HG02840 (cell line): ENCODE data around the gene TBC1D22A.

Experiments used
- ATAC-seq: cut with Tn5 transposase; IDR thresholded peaks from one replicate; pipeline ENCODE4 v1.9.1; 2021; ENCODE audit warnings: mild to moderate bottlenecking, moderate library complexity, moderate number of reproducible peaks; ENCODE audit not compliant: unreplicated experiment, low FRiP score

TBC1D22A gene

DNA sequence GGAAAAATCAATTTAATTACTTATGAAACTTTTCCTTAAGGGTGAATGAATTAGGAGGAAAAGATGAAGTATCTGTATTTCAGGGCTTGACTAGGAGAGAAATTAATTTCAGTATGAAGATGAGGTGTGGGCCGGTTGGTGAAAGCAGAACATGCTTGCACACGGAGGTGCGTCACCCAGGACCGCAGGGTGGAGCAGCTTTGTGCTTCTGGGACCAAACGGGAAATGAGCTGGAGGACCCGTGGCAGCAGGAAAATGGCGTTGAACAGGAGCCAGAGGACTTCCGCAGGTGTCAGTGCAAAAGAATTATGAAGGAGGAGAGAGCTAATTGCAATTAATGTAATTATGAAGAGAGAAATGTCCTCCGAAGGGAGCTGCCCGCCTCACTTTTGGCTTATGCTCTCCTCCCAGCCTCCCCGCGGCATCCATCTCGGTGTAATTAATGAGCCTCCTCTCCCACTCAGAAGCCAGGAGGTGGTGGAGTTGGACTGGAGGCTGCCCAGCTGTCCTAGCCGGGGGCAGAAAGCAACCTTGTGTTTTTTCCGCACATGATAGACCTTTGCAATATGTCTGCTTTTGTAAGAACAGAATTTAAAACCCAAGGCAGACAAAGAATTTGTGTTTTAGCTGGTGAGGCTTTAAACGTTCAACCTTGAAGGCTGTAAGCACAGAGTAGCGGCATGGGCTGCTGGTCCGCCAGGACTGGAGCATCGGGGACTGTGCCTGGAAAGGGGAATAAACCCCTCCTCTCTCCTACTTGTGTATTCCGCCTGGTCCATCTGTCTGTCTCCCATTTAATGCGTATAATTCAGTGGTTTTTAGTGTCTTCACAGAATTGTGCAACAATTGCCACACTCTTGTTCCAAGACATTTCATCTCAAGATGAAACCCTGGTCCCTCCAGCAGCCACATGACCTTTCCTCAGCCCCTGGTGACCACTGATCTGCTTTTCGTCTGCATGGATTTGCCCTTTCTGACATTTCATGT is 180.6 kb downstream of the TBC1D22A start:
- no peak for ATAC-seq

DNA sequence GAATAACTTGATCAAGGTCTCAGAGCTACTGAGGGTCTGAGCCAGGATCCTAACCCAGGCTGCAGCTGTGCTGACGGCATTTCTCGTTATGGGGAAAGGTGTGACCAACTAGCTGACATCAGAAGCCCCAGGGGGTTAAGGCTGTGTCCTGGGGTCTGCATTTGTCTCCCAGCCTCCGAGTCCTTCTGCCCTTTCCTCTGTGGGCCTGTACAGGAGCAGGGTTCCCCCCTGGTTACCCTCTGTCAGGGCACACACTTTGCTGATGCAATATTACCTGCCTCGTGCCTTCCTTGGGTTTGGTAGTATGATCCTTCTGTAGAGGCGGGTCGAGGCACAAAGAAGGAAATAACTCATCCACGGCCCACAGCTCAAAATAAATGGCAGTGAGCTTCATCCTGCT is 183.0 kb downstream of the TBC1D22A start:
- ATAC-seq = no peak

DNA sequence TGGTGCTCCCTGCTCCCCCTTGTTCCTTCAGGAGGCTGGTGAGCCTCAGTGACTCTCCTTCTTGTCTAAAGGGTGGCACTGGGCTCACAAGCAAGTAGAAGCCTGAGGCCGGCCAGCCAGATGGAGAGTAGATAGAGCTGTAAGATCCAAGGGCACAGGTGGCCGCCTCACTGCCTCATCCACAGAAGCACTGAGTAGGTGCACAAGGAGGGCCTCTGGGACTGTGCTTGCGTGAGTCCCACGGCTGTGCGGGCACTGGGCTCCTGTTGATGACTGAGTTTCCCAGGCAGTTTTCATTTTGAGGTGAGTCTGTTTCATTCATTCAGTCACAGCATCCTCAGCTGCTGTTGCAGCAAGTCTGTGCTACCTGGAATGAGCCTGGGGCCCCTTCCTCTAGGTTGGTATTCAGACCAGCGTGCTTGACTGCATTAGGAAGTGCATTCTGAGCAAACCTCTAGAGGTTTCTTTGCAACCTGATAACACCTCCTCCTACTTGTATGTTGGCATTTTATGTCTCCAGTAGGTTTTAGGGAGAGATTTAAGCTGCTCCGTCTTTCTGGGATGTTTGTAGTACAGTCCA is 184.0 kb downstream of the TBC1D22A start:
- no peak for ATAC-seq

DNA sequence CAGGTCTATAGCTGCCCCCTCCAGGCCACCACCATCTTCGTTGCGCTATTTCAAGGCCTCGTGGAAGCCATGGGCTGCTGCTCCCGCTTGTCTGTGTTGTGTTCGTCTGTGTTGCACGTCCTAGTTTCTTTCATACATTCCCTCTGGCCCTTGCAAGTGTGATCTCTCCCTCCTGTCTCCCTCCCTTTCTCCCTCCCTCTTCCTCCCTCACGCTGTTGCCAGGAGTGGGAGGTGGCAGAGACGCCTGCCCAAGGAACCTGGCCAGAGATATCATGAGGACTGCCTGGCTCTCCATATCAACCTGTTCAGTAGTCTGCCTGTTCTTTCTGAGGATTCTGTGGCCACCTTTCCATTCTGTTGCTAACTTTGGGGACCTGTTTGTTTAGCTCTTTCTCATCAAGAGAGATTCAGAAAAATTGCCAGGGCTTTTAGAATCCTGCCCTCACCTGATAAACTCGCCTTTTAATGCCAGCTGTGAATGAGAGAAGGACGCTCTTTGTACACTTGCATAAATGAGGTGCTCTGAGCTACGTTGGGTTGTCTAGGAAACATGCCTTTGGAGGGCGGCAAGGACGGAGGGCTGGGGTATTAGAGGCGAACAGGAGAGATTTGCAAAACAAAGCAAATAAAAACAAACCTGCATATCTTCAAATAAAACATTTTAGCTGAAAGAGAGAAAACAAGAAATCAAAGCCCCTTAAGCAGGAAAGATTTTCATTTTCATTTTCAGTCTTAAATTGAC is 185.2 kb downstream of the TBC1D22A start:
- no peak for ATAC-seq

DNA sequence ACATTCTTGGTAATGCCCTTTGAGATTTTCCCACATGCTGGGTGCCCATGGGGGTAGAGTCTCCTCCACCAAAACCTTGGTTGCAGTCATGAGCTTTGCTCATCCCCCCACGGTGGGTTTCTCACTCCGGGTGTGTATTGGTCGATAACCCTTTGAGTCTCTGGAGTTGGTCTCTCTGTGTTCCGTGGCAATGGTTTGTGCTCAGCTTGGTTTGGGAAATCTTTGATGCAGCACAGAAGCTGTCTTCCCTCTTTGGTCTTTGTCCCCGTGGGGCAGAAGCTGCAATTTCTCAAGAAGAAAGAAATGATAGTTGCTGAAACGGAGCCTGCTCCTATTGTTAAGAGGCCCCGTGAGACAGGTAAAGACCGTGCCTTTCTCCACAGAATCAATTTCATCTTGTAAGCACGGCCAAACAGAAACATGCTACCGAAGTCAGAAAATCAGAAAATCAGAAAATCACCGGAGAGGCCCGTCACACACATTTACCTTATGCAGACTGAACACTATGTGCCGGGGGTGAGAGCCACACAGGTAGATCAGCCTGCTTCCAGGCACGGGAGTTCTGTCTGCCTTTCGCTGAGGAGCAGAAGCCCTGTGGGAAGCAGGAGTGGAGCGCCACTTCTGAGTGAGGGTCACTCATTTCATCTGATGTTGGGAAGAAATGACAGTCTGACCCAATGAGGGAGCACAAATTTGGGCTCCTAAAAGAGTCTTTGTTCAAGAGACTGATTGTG is 186.1 kb downstream of the TBC1D22A start:
- no peak for ATAC-seq

DNA sequence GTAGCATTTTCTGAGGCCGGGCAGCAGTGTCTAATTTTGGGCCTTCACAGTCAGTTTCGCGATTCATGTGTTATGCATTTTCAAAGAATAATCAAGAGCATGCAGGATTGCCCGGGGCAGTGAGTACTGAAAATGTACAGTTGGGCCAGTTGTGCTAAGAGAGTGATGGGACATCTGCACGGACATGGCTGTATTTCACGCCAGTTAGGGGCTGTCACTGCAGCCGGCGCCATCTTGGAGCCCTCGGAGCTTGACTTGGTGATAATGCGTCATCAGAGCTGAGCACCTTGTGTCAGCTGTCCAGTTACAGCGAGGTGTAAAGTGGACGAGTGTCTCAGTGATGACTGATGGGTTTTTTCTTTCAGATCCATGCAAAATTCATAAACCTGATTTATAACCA is 188.9 kb downstream of the TBC1D22A start:
- ATAC-seq = no peak

DNA sequence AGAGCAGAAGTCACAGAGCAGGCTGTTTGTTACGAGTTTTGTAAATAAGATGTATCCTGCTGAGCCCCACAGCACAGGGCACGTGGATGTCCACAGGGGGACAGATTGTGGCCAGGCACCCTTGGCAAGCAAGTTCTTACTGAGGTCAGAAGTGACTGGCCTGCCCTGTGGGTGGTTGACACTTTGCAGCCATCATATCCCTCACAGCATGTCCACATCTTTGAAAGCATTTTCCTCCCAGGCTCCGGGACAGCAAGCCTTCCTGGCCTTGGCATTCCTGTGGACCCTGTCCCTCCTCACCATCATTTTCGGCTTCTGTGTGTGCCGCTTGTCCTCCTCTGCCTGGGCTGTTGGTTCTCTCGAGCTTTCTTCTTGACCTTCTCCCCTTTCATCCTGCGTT is 189.5 kb downstream of the TBC1D22A start:
- no peak for ATAC-seq

DNA sequence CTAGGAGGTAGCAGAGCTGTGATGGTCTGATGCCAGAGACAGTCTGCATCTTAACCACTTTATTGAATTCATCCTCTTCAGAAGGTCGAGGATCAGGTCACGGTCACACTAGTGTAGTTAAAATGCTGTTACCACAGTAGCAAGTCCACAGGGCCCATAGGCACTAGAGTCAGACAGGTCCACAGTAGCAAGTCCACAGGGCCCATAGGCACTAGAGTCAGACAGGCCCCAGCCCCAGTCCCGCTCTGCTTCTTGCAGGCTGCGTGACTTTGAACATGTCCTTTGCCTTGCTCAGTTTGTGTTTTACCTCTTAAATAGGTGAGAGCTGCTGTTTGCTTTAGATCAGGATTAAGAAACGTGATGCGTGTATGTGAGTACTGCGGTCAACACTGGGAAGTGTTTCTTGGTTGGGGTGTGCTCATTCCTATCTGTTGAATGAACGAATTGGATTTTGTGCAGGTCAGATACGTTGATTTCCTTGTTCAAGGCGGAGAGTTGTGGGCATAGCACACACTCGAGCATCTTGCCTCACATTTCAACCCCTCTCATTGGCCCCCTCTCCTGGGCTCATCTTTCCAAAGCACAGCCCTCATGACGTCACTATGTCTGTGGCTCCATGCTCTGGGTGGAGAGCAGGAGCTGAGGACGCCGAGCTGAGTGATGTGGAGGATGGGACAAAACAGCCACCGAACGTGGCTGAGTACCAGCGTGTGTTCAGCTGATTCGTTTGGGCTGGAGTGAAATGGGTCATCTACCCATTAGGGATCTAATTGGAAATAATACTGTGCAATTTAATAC is 191.7 kb downstream of the TBC1D22A start:
- ATAC-seq = no peak

DNA sequence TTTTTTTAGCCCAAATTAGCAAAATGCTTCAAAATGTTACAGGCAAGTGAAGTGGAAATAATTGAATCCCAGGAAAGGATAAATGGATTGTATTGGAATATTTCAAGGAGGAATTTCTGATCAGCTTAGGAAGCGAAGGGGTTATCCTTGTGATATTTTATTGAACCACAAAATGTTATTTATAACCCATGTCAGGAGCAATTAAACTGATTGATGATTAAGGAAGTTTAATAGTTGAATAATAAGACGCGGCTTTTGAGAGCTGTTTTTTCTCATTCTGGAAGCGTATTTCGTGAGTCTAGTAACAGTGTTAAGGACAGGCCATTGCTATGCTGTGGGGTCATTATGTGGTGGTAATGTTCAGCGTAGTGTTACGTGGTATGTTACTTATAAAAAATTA is 192.3 kb downstream of the TBC1D22A start:
- no peak for ATAC-seq

DNA sequence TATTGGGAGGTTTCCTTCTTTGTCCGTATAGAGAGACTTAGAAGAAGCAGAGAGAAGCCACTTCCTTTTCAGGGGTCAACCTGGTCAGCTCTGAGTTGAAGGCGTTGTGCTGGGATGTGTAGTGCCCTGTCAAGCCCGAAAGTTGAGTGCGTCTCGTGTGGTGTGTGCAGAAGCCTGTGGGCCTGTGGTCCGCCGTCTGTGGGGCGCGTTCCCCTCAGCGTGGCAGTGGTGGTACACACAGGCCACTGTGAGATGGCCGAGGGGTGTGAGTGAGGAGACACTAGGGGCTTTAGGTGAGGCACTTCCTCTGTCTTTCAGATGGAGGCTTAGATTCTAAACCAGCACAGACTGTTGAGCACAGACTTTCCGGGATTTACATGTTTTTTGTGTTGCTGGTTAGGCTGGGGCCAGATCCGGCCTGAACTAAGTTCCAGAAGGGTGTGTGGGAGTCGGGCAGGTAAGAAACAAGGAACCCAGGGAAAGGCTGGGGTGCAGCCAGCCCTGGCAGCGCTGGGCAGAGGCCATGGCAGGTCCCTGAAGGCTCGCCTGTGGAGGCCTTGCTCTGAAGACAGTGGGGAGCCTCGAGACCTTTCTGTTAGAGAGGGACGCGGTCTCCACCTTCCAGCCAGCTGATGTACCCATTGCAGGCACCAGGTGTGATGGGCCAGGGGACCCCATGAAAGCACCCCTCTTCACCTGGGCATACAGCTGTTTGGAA is 194.2 kb downstream of the TBC1D22A start:
- ATAC-seq = no peak

DNA sequence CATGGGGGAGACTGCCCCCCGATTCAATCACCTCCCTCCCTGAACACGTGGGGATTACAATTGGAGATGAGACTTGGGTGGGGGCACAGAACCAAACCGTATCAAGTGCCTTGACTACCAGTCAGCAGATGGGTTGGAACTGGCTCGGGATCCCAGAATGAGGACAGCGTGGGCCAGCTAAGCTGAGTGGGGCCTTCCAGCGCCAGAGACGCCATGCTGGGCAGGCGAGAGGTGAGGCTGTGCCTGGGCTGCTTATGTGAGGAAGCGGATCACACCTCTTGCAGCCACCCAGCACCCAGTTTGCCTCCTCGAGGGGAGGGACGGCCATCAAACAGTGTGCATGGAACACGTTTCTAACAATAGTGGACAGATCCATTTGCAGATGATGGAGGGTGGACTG is 195.1 kb downstream of the TBC1D22A start:
- no peak for ATAC-seq

DNA sequence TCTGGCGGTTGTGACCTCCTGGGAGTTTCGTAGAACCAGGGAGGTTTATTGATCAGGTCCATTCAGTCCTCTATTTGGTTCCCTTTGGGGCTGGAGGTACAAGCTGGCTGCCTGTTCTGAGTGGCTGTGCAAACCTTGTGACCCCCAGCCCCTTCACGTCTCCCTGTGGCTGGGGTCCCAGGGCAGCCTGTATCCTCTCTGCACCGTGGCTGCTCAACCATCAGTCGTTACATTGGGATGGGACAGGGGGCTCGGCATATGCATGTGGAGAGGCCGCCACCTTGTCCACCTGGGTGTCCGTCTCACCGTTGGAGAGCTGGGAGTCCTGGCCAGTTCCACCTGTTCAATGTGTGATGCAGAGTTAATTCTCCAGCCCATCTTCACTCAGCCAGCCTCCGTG is 195.7 kb downstream of the TBC1D22A start:
- no peak for ATAC-seq

DNA sequence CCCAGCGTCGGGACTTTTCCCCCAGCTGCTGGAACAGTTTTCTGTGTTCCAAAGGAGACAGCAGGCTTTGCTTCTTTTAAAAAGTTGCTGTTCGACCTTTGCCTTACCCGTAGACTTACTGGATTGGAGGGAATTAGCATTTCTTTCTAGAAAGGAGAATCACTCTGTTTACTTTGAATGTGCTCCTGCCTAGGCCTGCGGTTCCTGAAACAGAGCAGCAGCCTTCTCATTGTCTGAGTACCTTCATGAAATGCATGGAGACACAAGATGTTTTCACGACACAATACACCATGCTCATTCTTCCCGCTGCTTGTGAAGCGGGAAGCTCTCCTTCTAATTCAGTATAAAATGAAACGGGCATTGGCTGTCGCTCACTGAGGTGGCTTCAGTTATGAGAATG is 196.2 kb downstream of the TBC1D22A start:
- no peak for ATAC-seq

DNA sequence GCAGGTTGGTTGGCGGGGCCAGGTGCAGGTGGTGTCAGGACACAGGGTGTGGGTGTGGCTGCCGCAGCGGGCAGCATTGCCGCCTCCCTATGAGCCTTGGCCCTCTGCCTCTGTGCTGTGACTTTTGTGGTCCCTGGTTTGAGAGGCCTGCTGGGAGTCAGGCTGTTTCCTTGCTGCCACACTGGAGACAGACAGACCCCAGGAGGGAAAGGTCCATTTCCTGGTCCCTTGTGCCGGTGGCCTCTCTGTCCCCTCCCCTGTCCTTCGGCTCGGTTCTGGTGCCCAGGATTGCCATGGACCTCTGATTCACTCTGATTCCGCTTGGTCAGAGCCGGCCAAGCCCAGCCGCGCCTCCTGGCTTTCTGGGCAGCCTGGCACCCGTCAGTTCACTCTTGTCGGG is 196.9 kb downstream of the TBC1D22A start:
- no peak for ATAC-seq

DNA sequence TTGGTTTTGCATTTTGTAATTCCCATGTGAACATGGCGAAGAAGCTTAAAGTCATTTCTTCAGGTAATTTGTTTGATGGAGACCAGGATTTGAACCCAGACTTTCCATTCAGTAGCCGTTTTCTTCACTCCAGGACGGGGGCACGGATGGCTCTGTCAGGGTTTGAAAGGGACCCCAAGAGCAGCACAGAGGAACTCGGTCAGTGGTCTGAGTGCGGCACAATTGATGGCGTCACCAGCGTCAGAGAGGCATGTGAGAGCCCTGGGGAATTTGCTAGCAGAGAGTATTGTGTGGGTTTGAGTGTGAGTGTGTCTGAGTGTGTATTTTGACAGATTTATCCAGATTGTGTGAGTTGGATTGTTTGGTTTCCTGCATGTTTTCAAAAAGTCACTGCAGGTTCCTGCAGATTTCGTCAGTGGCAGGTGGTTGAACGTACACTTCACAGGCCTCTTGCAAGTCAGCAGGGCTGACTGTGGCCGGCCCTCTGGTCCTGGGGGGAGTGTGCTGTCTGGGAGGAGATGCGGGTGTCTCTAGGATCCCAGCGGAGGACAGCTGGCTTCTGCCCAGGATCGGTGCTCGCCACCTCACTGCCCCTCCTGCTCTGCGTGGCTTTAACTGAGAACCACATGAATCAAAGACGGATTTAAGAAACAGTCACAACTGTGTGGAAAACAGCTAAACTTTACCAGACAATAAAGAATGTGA is 199.3 kb downstream of the TBC1D22A start:
- no peak for ATAC-seq

DNA sequence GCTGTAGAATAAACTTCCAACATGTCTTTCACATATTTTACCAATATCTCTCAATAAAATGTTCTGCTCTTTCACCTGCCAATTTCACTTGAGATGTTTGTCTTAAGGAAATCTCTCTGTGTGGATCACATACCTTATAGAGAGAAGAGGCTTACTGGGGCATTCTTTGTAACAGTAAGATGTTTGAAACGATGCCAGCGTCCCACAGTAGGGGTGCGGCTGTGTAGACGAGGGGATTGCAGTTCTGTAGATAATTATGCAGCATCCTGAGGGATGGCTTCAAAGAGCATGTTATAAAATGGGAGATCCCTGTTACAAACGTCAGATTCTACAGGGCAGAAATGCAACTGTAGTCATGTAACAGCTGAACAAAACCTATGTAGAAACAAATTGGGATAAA is 200.0 kb downstream of the TBC1D22A start:
- ATAC-seq = no peak

DNA sequence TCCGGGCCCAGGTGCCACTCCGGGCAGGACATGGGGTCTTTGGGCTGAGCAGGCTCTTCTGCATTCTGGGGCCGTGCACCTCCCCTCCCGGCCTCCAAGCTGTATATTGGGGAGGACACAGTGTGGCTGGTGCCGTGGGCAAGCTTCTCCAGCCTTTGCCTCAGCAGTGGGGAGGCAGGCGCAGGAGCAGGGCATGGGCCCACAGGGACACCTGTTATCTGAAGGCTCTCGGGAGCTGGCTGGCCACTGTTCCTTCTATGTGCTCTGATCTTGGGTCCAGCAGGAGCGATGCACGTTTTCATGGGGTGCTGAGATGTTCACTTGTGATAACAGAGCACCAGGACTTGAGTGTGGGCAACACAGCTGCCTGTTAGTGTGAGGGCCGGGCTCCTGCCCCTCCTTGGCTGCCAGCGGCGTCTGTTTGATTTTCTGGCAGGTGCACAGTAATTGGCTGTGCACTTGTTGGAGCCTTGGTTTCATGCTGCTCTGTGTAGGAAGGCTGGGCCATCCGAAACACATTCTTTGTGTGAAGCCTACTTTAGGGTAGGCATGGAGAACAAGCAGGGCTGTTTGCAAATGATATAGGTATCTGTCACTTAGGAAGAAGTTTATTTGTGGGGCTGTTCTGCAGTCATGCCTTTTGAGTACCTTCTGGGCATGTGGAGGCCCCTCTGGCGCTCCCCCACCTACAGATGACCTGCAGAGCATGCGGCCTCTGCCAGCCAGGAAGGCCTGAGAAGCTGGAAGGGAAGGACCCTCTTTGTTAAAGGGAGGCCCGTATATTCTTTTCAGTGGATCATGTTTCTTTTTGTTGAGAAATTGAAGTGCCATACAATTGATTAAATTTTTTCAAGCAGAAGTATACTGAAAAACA is 201.5 kb downstream of the TBC1D22A start:
- ATAC-seq = no peak
